HCT116 (cell line): ENCODE measurements around the gene TMEM242. TPM values are rescaled to one million over a fixed set of nuclear protein-coding genes. Genes with fewer than 3 reads are reported as not detected.

Experiments used
- ATAC-seq: fragments of 200-7000 bp; cut with Tn5 transposase; 2 replicates; pipeline ENCODE4 v1.9.1; 2020; ENCODE audit warnings: mild to moderate bottlenecking, moderate library complexity
- BruUV-seq: library from RNA; stranded (reverse); fragments of 400-500 nt; replicated peaks from 2 replicates; lab custom pipeline; 2021; lab: Mats Ljungman, UMichigan
- CTCF ChIA-PET: fragments of 300-600 bp; sonication (Branson Sonifier 250); formaldehyde crosslinking; loops from one replicate; lab custom pipeline; 2021; ENCODE audit warnings: antibody characterized with exemption; lab: Charles Lee
- POLR2A ChIA-PET: fragments of 300-600, 350-600 bp; sonication (Branson Sonifier 250); formaldehyde crosslinking; loops from one replicate; lab custom pipeline; 2021; ENCODE audit warnings: antibody characterized with exemption; lab: Charles Lee
- RAD21 ChIA-PET, 2 experiments: fragments of 300-600 bp; sonication (Branson Sonifier 250); formaldehyde crosslinking; loops; one replicate each; lab custom pipeline; 2023; ENCODE audit warnings: low total read pairs in 2 of 2; ENCODE audit not compliant: uncharacterized antibody in 2 of 2, unreplicated experiment in 2 of 2, low non-redundant PET in 1 of 2; lab: Charles Lee
- DNase-seq: peaks from one replicate; pipeline ENCODE4 v3.0.0-alpha.2; 2010; ENCODE audit warnings: low read depth, low spot score
- H2AFZ ChIP-seq: fragments of 200-600 bp; shearing (Covaris generic), sonication (generic); 2 replicates; pipeline ENCODE4 v1.6.1; 2017; ENCODE audit warnings: low read depth, mixed run types, mixed read lengths, antibody characterized with exemption, low read length; ENCODE audit not compliant: poor library complexity, severe bottlenecking
- H3K27ac ChIP-seq: 2 replicates; pipeline ENCODE4 v1.5.1; 2012; ENCODE audit warnings: low read depth, low read length
- H3K27me3 ChIP-seq: fragments of 200-600 bp; sonication (generic); 2 replicates; pipeline ENCODE4 v1.6.1; 2016; ENCODE audit warnings: mixed run types, low read length, mixed read lengths; ENCODE audit not compliant: insufficient read depth
- H3K36me3 ChIP-seq, 2 experiments: fragments of 200-500 bp in 1 of 2; fragments of 200-600 bp in 1 of 2; sonication (Bioruptor generic) in 1 of 2; sonication (generic) in 1 of 2; 2 replicates each; pipeline versions ENCODE4 v1.5.1 to v1.6.1; 2014 to 2016; ENCODE audit warnings: low read length in 2 of 2, inconsistent platforms in 1 of 2, mixed read lengths in 1 of 2, mixed run types in 1 of 2; ENCODE audit not compliant: insufficient read depth in 2 of 2, control insufficient read depth in 1 of 2
- H3K4me1 ChIP-seq, 2 experiments: fragments of 200-600 bp in 1 of 2; sonication (generic) in 1 of 2; 2 replicates each; pipeline versions ENCODE4 v1.5.1 to v1.6.1; 2012 to 2017; ENCODE audit warnings: low read length in 2 of 2, inconsistent platforms in 1 of 2, mild to moderate bottlenecking in 1 of 2, mixed read lengths in 1 of 2, mixed run types in 1 of 2, moderate library complexity in 1 of 2; ENCODE audit not compliant: insufficient read depth in 2 of 2, control insufficient read depth in 1 of 2
- H3K4me2 ChIP-seq: fragments of 200-600 bp; sonication (generic); 2 replicates; pipeline ENCODE4 v1.6.1; 2017; ENCODE audit warnings: mixed run types, low read length, mixed read lengths
- H3K4me3 ChIP-seq, 2 experiments: fragments of 200-600 bp in 1 of 2; sonication (generic) in 1 of 2; replicated peaks in 1 of 2; 2 replicates each; pipeline ENCODE4 v1.5.1; 2011 to 2016; ENCODE audit warnings: low read length in 2 of 2, control low read depth in 1 of 2, low read depth in 1 of 2, mild to moderate bottlenecking in 1 of 2, mixed read lengths in 1 of 2, mixed run types in 1 of 2
- H3K79me2 ChIP-seq: fragments of 200-600 bp; sonication (generic); 2 replicates; pipeline ENCODE4 v1.6.1; 2017; ENCODE audit warnings: mild to moderate bottlenecking, mixed run types, low read length, moderate library complexity, mixed read lengths; ENCODE audit not compliant: insufficient read depth
- H3K9ac ChIP-seq: fragments of 200-600 bp; sonication (generic); 2 replicates; pipeline ENCODE4 v1.6.1; 2016; ENCODE audit warnings: low read length, mixed read lengths
- H3K9me2 ChIP-seq: fragments of 200-600 bp; sonication (generic), shearing (Covaris generic); 2 replicates; pipeline ENCODE4 v1.6.1; 2017; ENCODE audit warnings: mixed run types, mild to moderate bottlenecking, moderate library complexity; ENCODE audit not compliant: insufficient read depth
- H3K9me3 ChIP-seq, 2 experiments: fragments of 200-500 bp in 1 of 2; fragments of 200-600 bp in 1 of 2; sonication (Bioruptor generic) in 1 of 2; sonication (generic) in 1 of 2; 2 replicates each; pipeline ENCODE4 v1.6.1; 2014 to 2017; ENCODE audit warnings: low read length in 2 of 2, mixed read lengths in 2 of 2, inconsistent platforms in 1 of 2, low read depth in 1 of 2, mild to moderate bottlenecking in 1 of 2, mixed run types in 1 of 2, moderate library complexity in 1 of 2; ENCODE audit not compliant: control insufficient read depth in 1 of 2, insufficient read depth in 1 of 2
- H4K20me1 ChIP-seq: fragments of 200-600 bp; sonication (generic), shearing (Covaris generic); 2 replicates; pipeline ENCODE4 v1.6.1; 2017; ENCODE audit warnings: mixed run types, mild to moderate bottlenecking, moderate library complexity; ENCODE audit not compliant: insufficient read depth
- EGR1 ChIP-seq: IDR thresholded peaks from 2 replicates; pipeline ENCODE4 v1.6.1; 2012; ENCODE audit warnings: low read depth
- POLR2A ChIP-seq: IDR thresholded peaks from 2 replicates; pipeline ENCODE4 v1.7.0; 2011; ENCODE audit warnings: borderline replicate concordance; ENCODE audit not compliant: insufficient read depth, insufficient read length; ENCODE audit errors: extremely low read depth
- RAD21 ChIP-seq: IDR thresholded peaks from 2 replicates; pipeline ENCODE4 v1.6.1; 2012; ENCODE audit warnings: low read depth, mild to moderate bottlenecking
- SP1 ChIP-seq: IDR thresholded peaks from 2 replicates; pipeline ENCODE4 v1.6.1; 2012; ENCODE audit warnings: low read depth
- SRF ChIP-seq: IDR thresholded peaks from 2 replicates; pipeline ENCODE4 v1.6.1; 2012; ENCODE audit warnings: low read depth
- intact Hi-C: fragments of 100-400 bp; cut with micrococcal nuclease; formaldehyde crosslinking; loops from 2 replicates; pipeline ENCODE4 v1.10.0; 2022
- total RNA-seq: library from RNA; stranded (reverse); gene quantifications from one replicate; pipeline ENCODE4 v1.2.1, GENCODE V29; 2021; ENCODE audit not compliant: unreplicated experiment
- TF ChIP-seq, protein P1 (sequence below): IDR thresholded peaks from 2 replicates; pipeline ENCODE4 v1.6.1; 2012

The TMEM242 gene
- total RNA-seq, 1 experiment from 2014 or later, result 11.6 TPM

DNA sequence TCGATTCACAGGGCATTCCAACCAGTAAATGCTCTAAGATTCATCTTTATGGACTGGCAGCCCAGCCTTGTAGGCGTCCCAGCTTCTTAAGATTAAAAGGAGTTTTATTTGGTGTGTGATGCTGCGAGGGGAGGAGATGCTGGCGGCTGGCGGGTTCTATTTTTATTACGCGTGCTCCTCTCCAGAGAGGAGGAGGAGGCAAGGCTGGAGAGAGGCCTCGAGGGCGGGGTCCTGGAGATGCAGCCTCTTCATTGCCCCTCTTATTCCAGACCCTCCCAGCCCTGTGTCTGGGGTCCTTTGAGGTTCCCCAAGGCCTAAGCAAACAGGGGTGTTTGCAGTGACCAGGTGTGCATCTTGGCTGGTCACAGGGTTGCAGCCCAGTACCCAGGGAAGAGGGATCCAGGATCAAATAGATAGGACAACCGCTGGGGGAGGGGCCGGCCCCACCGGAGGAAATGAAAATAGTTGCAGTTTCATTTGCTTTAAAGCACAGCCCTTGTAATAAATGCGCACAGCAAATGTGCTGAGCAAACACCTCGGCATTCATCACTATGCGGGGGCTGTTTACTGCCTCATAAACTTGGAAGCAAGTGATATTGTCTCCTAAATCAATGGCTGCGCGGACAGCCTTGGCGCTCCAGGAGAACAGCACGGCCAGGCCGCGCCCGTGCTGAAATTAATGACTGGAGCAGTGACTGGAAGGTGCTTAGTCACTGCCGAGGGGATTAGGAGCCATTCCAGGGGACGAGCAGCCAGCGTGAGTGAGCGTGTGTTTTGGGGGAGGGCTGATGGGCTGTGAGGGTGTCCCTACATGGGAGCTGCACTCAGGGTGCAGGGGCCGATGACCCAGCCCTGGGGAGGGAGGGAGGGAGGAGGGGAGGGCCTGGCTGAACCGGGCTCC is 83.0 kb downstream of the TMEM242 start:
- TF ChIP-seq POLR2A (no peak), SRF (no peak), EGR1 (0 out of 2 replicates have a peak, but pooled peaks have one; percentile 44), SP1 (0 out of 2 replicates have a peak, but pooled peaks have one; percentile 17), RAD21 (no peak)
- TF ChIP-seq, protein P1, sequence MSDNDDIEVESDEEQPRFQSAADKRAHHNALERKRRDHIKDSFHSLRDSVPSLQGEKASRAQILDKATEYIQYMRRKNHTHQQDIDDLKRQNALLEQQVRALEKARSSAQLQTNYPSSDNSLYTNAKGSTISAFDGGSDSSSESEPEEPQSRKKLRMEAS, result no peak
- peaks cover 0 to 12% of the 10 kb centered on the region in 2 experiments; a peak in 2 of 4 replicates for H3K4me1 ChIP-seq
- no peaks in the 10 kb centered on the region for H3K36me3 ChIP-seq
- H3K4me2 ChIP-seq, result peak overlapping the region; percentile 77
- H3K9me2 ChIP-seq, result no peaks in the 10 kb centered on the region
- DNase-seq (no peak), ATAC-seq (peak; percentile 67)
- intact Hi-C loops, result no loop called here
- H3K4me3 ChIP-seq, result peak overlapping the region in 1 of 2 experiments; percentile 46; a peak in 2 of 4 replicates
- RAD21 ChIA-PET, result no interaction called here
- no peak overlapping the region for H3K27ac ChIP-seq
- no peaks in the 10 kb centered on the region for H4K20me1 ChIP-seq
- BruUV-seq, result no TSS peak
- H3K27me3 ChIP-seq, result no peaks in the 10 kb centered on the region
- peak overlapping the region; percentile 82 for H2AFZ ChIP-seq
- no peaks in the 10 kb centered on the region for H3K79me2 ChIP-seq
- POLR2A ChIA-PET, result no interaction called here
- H3K9me3 ChIP-seq, result no peaks in the 10 kb centered on the region
- CTCF ChIA-PET, result no interaction called here
- H3K9ac ChIP-seq, result peak overlapping the region; percentile 38; the same call in 1 of the 2 replicates

DNA sequence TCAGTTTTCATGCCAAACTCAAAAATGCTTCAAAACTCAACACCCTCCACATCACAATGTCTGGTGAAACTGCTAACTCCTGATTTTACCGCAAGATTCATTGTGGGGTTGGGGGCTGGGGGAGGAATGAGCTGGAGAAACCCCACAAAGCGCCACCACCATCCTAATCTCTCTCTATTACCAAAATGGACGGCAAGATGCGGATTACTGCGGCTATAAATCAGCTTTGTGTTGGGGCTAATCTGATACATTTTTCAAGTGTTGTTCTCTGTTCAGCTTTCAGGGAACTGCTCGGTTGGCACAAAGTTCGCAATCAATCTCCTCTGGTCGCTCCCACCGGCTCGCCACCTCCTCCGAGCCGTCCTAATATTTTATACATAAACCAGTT is 83.7 kb downstream of the TMEM242 start:
- Histone ChIP-seq H3K79me2 (no peaks in the 10 kb centered on the region), H3K4me2 (peak overlapping the region; percentile 77; the same call in 1 of the 2 replicates), H3K36me3 (no peaks in the 10 kb centered on the region), H3K9me2 (no peaks in the 10 kb centered on the region), H2AFZ (peak overlapping the region; percentile 82), H4K20me1 (no peaks in the 10 kb centered on the region), H3K4me3 (no peak overlapping the region), H3K27me3 (no peaks in the 10 kb centered on the region), H3K27ac (no peak overlapping the region), H3K9ac (no peak overlapping the region), H3K9me3 (no peaks in the 10 kb centered on the region), H3K4me1 (peaks cover 0 to 12% of the 10 kb centered on the region in 2 experiments; a peak in 2 of 4 replicates)
- DNase-seq (no peak), ATAC-seq (no peak)
- ChIA-PET RAD21 (no interaction called here), CTCF (no interaction called here), POLR2A (no interaction called here)
- TF ChIP-seq SP1 (no peak), SRF (no peak)
- BruUV-seq, result no TSS peak
- intact Hi-C loops, result no loop called here

Other genes starting within 250 kb of the TMEM242 start
- gene ZDHHC14, start 57.7 kb upstream of the TMEM242 start, total RNA-seq, result 5.3 TPM